GM18861 (cell line): ENCODE data around the gene TRAF1.
"Not testable (repeated sequence)": the region's sequence is repeated elsewhere in the genome, so short reads cannot be mapped to it uniquely, and the experiment has no call there.

Source experiments
- ATAC-seq: cut with Tn5 transposase; IDR thresholded peaks from one replicate; pipeline ENCODE4 v1.9.1; 2021; ENCODE audit not compliant: unreplicated experiment

Gene TRAF1

GRCh38 chr9:120926397-120926928 lies at the start of gene TRAF1:
TRAF1 (minus strand) TSS chr9:120926796; CDS start chr9:120926075, 721 bp downstream.
- ATAC-seq: peak; percentile 7

DNA sequence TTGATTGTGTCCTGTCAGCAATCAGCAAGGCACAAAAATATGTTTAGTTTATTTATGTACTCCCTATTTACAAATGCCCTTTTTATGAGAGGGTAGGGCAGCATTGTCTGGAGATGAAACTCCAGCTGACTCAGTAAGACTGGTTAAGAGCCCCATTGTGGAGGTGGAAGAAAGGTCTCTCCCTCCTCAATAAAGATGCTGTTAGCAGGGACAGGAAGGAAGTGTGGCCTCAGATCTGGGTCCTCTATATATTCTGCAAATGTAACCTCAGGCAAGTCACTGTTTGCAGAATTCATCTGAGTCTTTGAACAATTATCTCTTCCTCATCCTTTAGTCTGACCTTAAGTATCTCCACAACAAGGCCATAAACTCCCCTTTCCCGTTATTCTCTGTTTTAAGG lies 48.3 kb upstream of the TRAF1 start:
- no peak for ATAC-seq

DNA sequence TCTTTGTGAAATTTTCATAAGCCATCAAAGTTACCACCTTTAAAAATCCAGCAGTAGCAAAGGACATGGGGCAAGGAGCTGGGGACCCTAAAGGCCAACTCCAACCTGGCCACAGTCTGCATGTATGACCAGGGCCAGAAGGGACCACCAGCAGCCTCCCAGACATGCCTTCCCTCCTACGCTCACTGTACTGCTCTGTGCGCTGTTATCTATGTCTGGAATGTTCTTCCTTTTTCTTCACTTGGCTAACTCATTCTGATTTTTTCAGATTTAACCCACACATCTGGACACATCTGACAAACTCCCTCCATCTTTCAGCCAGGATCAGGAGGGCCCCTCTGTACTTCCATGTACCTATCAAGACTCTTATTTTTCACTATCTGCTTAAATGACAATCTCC lies 47.6 kb upstream of the TRAF1 start:
- ATAC-seq: no peak

GRCh38 chr9:120971938-120972337 lies 45.3 kb upstream of the TRAF1 start:
- ATAC-seq: no peak

DNA sequence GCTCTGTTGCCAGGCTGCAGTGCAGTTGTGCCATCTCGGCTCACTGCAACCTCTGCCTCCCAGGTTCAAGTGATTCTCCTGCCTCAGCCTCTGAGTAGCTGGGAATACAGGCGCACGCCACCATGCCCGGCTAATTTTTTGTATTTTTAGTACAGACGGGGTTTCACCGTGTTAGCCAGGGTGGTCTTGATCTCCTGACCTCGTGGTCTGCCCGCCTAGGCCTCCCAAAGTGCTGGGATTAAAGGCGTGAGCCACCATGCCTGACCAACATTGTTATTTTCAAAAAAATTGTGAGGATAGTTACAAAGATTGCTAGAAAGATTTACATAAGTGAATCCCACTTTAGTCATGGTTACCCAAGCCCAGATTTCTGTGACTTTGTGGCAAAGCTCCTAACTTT lies 44.9 kb upstream of the TRAF1 start:
- not testable (repeated sequence) for ATAC-seq

DNA sequence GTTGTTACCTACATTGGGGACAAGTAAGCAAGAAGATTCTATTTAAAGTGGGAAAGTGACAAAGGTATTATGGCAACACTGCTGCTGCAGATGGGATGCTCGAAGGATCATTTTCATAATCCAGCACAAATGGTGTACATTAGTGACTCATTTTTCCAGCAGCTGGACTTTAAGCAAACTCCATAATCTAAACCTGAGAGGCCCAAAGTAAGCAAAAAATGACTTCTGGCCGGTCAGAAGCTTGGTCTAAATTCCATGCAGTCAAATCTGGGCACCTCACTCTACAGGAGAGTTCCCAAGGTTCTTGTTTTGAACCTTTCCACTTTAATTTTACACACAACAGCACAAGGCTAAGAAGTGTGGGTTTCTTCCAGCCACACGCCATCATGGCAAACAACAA lies 43.6 kb upstream of the TRAF1 start:
- no peak for ATAC-seq

DNA sequence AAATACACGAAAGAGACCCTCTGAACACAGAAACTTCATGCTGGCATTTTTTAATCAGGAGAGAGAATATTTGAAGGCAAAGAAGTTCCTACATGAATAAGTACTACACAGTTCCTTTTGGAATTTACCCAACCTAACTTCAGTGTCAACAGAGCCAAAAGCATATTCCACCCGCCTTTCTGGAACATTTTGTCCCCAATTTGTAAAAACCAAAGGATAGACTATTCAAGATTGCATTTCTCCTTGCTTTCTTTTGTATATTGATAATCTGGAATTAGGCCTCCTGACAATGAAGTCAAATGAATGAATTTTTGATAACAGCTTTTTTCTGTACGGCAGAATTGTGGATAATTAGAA lies 39.4 kb upstream of the TRAF1 start:
- no peak for ATAC-seq

GRCh38 chr9:120965344-120966012 lies 38.9 kb upstream of the TRAF1 start:
- ATAC-seq: no peak

- ATAC-seq: no peak
These were observed 35.3 kb upstream of the TRAF1 start for GRCh38 chr9:120961936-120962335.

- no peak for ATAC-seq
These were observed 33.4 kb upstream of the TRAF1 start for GRCh38 chr9:120960001-120960400.

DNA sequence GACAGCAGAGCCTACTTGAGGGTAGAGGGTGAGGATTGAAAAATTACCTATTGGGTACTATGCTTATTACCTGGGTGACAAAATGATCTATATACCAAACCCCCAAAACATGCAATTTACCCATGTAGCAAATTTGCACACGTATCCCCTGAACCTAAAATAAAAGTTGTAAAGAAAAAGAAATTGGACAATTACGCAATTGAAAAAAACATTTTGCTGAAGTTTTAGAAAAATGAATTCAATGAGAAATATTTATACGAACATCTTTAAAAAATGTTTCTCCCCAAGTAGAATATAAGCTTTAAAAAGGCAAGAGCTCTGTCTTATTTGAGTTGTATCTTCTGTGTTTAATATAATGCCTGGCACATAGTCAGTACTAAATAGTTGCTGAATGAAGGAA lies 30.3 kb upstream of the TRAF1 start:
- no peak for ATAC-seq

DNA sequence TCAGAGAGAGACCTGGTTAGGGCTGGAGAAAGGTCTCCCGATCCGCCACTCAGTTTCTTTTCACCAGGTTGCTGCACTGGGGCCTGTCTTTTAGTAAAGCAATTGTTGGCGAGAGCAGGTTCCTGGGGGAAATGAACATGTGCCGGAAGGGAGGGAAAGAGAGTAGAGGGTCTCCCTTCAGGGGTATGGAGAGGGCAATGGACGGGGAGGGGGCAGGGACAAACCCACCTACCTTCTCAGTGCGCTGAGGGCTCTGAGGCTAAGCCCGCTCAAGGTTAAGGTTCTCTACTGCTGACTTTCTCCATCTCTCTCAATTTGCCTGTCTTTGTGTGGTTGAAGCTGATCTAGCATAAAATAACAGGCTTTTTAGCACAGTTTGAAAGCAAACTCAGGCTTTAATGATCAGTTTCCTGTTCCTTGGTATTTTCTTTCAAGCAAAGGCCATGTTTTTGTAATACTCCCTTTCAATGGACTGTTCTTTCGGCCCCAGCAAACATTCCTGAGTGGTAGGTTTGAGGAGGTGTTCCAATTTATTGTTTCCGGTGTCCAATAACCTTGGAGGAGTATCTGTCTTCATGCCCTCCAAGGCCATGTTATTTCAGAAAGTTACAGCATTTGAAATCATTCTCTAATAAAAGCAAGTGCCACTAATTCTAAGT lies 25.5 kb upstream of the TRAF1 start:
- no peak for ATAC-seq

DNA sequence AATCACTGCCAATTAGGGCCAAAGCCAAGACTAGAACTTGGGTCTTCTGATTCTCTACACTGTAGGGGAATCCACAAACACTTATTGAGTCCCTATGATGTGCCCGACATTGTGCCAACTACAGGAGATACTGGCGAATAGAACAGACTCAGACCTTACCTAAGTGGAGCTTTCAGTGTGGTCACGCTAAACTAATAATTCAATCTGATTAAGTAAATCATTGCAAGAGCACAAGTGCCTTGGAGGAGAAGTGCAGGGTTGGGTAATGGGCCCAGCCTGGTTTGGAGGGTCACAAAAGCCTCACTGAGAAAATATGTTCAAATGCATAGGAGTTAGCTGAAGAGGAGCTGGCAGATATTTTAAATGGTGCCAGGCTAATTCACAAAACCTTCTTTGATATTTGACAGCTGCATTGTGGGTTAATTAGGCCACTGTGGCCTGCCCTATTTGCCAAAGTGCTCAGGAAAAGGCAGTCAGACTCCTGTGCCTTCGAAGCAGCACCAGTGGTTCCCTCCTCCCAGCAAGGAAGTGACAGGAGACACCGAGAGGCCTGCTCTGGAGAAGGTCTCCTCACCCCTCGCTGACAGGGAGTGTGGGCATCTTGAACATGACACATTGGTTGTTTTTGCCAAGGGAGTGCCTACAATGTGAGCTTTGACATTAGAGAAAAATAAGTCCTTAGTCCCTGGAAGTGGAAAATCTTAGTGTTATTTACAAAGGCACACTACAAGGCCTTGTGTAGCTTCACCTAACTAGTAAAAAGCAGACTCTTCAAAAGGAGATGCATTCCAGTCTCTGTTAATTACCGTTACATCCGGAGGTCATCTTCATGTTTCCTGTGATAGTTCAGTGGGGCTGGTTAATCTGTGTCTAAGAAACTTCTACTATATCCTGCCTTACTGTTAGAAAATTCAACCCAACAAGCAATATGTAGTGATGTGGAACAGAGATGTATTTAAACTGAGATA lies 24.1 kb upstream of the TRAF1 start:
- ATAC-seq: no peak

- ATAC-seq: no peak
These were observed 22.7 kb upstream of the TRAF1 start for GRCh38 chr9:120949290-120949689.

GRCh38 chr9:120948824-120949223 lies 22.2 kb upstream of the TRAF1 start:
- no peak for ATAC-seq

GRCh38 chr9:120947222-120947621 lies 20.6 kb upstream of the TRAF1 start:
- no peak for ATAC-seq

DNA sequence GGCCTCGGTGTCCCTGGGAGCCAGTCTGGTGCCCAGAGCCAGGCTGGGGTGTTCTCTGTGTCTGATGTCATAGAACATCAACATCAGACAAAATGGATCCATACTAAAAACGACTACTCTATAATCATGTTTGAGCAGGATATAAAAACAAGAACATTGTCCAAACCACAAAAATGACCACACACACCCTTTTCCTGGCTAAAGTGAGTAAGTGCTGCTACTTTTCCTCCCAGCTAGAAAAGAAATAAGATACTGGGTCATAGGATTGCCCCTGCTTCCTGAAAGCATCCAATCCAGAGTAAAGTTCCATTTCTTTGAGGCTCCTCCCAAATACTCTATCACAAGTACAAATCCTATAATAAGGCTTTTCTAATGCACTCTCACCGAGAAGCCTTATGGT lies 19.7 kb upstream of the TRAF1 start:
- ATAC-seq: no peak

- ATAC-seq: no peak
These were observed 18.4 kb upstream of the TRAF1 start for GRCh38 chr9:120944948-120945347.

DNA sequence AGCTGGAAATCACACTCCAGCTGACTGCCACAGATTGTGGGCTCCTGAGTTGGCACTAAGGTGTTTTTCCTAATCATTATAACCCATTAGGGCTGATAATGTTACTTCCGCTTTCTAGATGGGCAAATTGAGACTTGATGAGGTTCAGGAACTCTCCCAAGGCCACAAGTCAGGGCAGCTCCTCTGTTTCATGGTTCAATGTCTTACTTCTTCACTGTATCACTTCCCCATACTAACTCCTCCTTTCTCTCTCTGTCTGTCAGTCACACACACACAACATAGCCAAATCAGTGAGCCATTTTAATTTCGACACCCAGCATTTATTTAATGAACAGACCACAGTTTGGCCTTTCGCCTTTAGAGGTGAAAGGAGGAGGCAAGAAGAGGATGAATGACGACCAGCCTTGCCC lies 17.8 kb upstream of the TRAF1 start:
- peak; percentile 100 for ATAC-seq

GRCh38 chr9:120942186-120943001 lies 15.8 kb upstream of the TRAF1 start:
- ATAC-seq: no peak
